Superior temporal gyrus (tissue), 1 donor: ENCODE measurements around the gene FAM20C.
"Not testable (repeated sequence)": the region's sequence is repeated elsewhere in the genome, so short reads cannot be mapped to it uniquely, and the experiment has no call there.

ENCODE experiments used
- DNase-seq: peaks from one replicate; pipeline ENCODE4 v3.0.0-alpha.2; 2016; ENCODE audit errors: extremely low spot score

FAM20C gene

DNA sequence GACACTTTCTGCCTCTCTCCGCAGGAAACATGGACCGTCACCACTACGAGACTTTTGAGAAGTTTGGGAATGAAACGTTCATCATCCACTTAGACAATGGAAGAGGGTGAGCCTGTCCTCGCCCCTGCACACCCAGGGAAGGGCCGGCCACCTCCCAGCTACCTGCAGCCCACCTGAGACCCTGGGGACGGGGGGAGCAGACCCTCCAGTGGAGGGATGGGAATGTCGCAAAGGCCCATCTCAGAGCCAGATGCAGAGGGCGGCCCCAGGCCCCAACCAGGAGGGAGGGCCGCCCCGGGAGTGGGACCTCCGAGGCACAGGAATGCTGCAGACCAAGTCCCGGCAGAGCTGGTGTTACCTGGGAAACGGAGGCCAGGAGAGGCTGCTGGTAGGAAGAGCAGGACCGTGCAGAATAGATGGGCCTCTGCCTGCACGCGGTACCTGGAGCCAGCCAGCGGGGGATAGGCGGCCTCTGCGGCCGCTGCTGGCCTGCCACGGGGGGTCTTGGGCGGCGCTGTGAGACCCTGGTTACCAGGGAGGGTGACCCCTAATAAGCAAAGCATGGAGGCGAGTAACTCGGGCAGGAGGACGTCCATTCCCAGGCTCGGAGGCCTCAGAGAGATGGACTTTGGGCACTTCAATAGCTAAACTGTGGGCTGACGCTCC, 64.7 kb downstream of the FAM20C start:
- no peak for DNase-seq

- no peak for DNase-seq
These were observed 65.2 kb downstream of the FAM20C start for GRCh38 chr7:257647-257992.

DNA sequence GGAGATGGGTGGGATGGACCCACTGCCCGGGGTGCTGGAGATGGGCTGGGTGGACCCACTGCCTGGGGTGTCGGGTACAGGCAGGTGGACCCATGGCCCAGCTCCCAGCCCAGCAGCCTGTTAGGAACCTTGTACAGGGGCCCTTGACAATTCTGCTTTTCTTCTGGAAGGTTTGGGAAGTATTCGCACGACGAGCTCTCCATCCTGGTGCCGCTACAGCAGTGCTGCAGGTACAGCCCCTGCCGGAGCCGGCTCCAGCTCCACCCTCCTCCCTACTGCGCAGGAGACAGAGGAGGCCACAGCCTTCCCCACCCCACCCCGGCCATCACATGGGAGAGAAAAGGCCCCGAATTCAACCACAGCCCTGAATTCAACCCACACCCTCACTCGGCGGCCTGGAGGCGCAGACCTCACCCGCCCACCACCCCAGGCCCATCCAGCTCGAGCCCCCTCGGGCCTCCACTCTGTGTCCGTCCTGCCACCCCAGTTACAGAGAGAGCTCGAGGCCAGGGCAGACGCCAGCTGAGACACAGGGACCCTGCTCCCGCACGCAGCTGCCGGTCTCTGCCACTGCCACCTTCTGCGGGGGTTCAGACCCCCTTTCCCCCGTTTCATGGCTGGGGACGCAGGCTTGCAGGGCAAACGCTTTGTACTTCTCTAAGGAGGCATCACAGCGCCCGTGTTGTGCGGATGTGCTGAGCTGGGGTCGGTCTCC, 66.3 kb downstream of the FAM20C start:
- no peak for DNase-seq

DNA sequence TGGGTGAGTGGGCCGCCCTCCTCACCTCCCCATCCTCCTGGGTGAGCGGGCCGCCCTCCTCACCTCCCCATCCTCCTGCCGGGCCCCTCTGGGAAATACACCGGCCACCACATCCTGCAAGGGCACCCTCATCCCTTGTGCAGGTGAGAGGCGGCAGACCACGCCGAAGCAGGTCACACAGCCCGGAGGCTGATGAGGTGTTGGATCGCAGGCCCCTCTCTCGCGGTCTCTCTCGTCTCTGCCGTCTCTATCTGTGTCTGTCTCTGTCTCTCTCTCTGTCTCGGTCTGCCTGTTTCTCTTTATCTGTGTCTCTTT, 66.8 kb downstream of the FAM20C start:
- no peak for DNase-seq

DNA sequence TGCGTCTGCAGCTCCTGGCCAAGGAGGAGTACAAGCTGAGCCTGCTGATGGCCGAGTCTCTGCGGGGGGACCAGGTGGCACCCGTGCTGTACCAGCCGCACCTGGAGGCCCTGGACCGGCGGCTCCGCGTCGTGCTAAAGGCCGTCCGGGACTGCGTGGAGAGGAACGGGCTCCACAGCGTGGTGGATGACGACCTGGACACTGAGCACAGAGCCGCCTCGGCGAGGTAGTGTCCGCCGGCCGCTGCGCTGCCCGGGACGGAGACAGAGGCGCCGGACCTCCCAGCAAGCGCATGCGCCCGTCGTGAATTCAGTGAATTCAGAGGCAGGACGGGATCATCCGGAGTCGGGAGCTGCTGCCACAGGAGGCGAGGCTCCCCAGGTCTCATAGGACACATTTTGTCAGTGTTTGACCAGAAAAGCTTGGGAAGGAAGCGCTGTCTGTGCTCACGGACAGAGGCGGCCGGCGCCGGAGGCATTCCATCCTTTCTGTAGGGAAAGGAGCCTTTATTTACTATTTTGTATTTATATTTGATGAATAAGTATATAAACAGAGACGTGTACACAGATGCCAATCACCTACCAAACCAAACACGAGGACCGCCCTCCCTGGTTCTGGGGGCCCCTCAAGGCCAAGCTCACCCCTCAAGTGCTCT, 67.5 kb downstream of the FAM20C start:
- DNase-seq = no peak

GRCh38 chr7:260441-261281, 68.3 kb downstream of the FAM20C start:
- no peak for DNase-seq

DNA sequence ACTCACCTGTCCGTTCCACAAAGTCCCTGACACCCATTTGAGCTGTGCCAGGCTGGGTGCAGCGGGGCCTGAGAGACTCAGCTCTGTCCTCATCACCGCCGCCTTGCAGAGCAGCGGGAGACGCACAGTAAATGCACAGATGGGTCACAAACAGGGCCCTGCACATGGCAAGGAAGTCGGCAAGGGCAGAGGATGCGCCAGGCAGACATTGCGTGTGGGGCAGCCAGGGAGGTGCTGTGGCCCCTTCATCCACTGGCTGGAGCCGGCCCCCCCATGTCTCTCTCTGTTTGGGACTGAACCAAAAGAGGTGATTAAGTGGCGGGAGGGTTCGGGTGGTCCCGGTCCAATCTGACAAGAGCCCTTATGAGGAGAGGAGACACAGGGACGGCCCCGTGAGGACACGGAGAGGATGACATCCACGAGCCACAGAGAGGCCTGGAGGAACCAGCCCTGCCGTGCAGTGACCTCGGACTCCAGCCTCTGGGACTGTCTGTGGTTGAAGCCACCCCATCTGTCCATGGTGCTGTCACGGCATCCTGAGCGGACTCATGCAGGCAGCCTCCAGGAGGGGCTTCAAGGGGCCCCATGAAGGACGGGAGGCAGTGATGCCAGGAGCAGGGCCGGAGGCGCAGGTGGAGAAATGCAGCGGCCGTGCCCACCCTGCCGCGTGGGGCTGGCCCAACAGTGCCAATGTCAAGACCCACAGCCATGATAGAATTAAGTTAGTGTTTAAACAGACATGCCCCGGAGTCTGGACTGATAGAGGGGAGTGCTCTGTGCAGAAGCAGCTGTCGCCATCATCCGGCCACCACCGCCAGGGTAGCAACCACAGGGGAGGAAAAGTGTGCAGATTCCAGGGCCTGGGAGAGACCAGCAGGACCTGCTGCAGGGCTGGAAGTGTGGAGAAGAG, 69.2 kb downstream of the FAM20C start:
- DNase-seq = no peak

- DNase-seq = no peak
These were observed 69.8 kb downstream of the FAM20C start for GRCh38 chr7:262251-262572.

- DNase-seq = not testable (repeated sequence)
These were observed 70.4 kb downstream of the FAM20C start for GRCh38 chr7:262631-263311.

DNA sequence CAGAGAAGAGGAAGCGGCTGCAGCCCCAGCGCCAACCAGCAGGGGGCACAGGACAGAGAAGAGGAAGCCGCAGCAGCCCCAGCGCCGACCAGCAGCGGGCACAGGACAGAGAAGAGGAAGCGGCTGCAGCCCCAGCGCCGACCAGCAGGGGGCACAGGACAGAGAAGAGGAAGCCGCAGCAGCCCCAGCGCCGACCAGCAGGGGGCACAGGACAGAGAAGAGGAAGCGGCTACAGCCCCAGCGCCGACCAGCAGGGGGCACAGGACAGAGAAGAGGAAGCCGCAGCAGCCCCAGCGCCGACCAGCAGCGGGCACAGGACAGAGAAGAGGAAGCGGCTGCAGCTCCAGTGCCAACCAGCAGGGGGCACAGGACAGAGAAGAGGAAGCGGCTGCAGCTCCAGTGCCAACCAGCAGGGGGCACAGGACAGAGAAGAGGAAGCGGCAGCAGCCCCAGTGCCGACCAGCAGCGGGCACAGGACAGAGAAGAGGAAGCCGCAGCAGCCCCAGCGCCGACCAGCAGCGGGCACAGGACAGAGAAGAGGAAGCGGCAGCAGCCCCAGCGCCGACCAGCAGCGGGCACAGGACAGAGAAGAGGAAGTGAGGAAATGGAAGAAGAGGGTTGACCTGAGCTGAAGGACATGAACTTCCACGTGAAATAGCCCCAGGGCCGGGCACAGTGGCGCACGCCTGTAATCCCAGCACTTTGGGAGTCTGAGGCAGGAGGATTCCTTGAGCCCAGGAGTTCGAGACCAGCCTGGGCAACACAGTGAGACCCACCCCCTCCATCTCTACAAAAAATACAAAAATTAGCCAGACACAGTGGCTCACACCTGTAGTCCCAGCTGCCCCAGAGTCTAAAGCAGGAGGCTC, 71.3 kb downstream of the FAM20C start:
- not testable (repeated sequence) for DNase-seq

DNA sequence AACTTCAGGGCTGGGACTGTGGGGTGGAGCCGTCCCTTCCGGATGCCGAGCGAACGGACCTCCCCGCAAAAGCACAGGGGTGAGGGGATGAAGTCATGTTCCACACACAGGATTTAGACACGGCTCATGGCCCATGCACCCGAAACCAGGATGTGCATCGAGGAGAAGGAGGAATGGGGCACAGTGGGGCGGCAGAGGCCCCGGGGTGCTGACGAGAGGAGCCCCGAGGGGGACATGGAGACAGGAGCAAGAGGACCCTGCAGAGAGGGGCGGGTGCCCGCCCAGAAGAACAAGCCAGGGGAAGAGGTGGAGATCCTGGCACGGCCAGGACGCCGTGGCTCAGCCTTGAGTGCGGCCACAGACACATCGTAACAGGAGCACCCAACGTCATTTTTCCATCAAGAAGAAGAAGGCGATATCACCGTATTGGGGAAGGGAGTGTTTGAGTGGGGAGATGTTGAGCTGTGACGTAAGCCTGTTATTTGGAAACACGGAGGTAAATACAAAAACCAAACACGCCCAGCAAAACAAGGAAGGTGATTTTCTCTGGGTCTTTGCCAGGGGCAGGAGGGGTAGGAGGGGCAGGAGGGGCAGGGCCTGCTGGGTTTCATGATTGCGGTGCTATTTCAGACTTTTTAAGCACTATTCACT, 72.3 kb downstream of the FAM20C start:
- no peak for DNase-seq

- no peak for DNase-seq
These were observed 73.0 kb downstream of the FAM20C start for GRCh38 chr7:265192-265997.

- no peak for DNase-seq
These were observed 73.9 kb downstream of the FAM20C start for GRCh38 chr7:265998-266850.

- no peak for DNase-seq
These were observed 74.8 kb downstream of the FAM20C start for GRCh38 chr7:266851-267840.

GRCh38 chr7:268991-269390, 76.6 kb downstream of the FAM20C start:
- DNase-seq = no peak

DNA sequence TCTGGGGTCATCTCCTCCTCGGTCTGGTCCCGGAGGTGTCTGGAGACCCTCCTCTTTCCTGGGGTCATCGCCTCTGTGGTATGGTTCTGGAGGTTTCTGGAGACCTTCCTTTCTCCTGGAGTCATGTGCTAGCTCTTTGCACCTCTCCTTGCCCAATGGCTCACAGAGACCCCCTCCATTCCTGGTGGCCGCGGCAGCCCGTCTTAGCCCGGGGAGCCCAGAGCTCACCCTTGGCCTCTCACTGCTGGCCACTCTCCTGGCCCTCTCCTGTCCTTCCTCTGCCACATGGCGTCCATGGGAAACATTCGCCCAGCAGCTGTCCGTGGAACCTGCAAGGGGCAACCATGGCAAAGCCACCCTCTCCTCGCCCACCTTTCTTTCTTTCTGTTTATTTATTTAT, 77.3 kb downstream of the FAM20C start:
- no peak for DNase-seq
